ENCODE measurements around the gene MAP3K5. TPM values are rescaled to one million over a fixed set of nuclear protein-coding genes. Genes with fewer than 3 reads are reported as not detected.
A peak's percentile ranks its signal among the peaks of the same experiment; 100 is the strongest.

The MAP3K5 gene
- total RNA-seq, 2 experiments from 2014 or later = 15.0 to 15.1 TPM

GRCh38 chr6:136526196-136526930 lies 265.9 kb downstream of the MAP3K5 start:
- POLR2A ChIA-PET = interaction anchor here (1.3 kb wide), 1 partner anchor 237 kb away, joined by 3 read pairs; the partner anchor contains the start of gene BCLAF1
- H3K4me1 Mint-ChIP-seq (ENCODE audit: low read depth) = peaks cover 11% of the 10 kb centered on the region
- CTCF ChIA-PET = interaction anchor here (0.7 to 2.7 kb wide), 5 partner anchors 21 to 266 kb away, joined by 3 to 12 read pairs (median 6); partner anchors contain the start of genes MAP3K5 and MAP7
- DNase-seq (peak; percentile 65), ATAC-seq (peak; percentile 94)
- no peaks in the 10 kb centered on the region for H3K9me3 Mint-ChIP-seq (ENCODE audit: insufficient read depth)
- H3K4me3 Mint-ChIP-seq = peak overlapping the region; percentile 7
- H3K27me3 Mint-ChIP-seq (ENCODE audit: low read depth) = peaks cover 16% of the 10 kb centered on the region
- H3K36me3 Mint-ChIP-seq (ENCODE audit: low read depth) = no peaks in the 10 kb centered on the region
- no peak overlapping the region for H3K27ac Mint-ChIP-seq

- CTCF ChIA-PET = interaction anchor here (1.0 to 2.7 kb wide), 4 partner anchors 22 to 267 kb away, joined by 6 to 12 read pairs (median 8); partner anchors contain the start of genes MAP3K5 and MAP7
Measured at GRCh38 chr6:136525586-136526195, 266.6 kb downstream of the MAP3K5 start.

DNA sequence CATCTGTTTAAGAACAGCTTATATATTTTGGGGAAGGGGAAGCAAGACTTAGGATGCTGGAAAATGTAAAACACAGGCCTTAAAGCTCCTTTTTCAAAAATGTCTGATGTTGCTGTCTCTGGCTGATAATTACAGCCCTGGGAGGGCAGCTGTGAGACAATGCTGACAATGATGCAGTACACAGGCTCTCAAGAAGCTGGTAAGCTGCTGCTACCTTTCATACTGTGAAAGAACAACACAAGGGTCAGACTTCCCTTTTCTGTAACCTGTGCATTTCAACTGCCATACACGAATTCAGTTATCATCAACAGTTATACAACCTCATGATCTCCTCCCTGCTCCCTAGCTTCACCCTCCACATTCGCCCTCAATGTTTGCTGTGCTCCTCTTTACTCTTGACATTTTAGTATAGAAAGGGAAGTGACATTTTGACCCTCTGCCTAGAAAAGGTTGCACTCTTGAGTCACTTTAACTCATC lies 267.3 kb downstream of the MAP3K5 start:
- CTCF ChIA-PET = interaction anchor here (2.0 to 2.7 kb wide), 2 partner anchors 22 to 24 kb away, joined by 10 to 12 read pairs; partner anchors contain the start of gene MAP7
- POLR2A ChIA-PET = interaction anchor here (1.3 kb wide), 1 partner anchor 235 kb away, joined by 3 read pairs; the partner anchor contains the start of gene BCLAF1
- DNase-seq (no peak), ATAC-seq (no peak)
- no peak overlapping the region for H3K4me3 Mint-ChIP-seq
- H3K4me1 Mint-ChIP-seq (ENCODE audit: low read depth) = peaks cover 11% of the 10 kb centered on the region
- H3K27me3 Mint-ChIP-seq (ENCODE audit: low read depth) = peaks cover 19% of the 10 kb centered on the region
- no peak overlapping the region for H3K27ac Mint-ChIP-seq
- H3K9me3 Mint-ChIP-seq (ENCODE audit: insufficient read depth) = no peaks in the 10 kb centered on the region
- H3K36me3 Mint-ChIP-seq (ENCODE audit: low read depth) = no peaks in the 10 kb centered on the region

More at GRCh38 chr6:136525586-136526195, 266.6 kb downstream of the MAP3K5 start:
- Mint-ChIP-seq H3K4me3 (no peak overlapping the region), H3K9me3 (ENCODE audit: insufficient read depth) (no peaks in the 10 kb centered on the region), H3K27ac (no peak overlapping the region), H3K36me3 (ENCODE audit: low read depth) (no peaks in the 10 kb centered on the region), H3K27me3 (ENCODE audit: low read depth) (peaks cover 15% of the 10 kb centered on the region), H3K4me1 (ENCODE audit: low read depth) (peaks cover 11% of the 10 kb centered on the region)
- POLR2A ChIA-PET = interaction anchor here (1.3 kb wide), 1 partner anchor 236 kb away, joined by 3 read pairs; the partner anchor contains the start of gene BCLAF1
- DNase-seq (no peak), ATAC-seq (no peak)

- H3K36me3 Mint-ChIP-seq (ENCODE audit: low read depth) = no peaks in the 10 kb centered on the region
- H3K4me1 Mint-ChIP-seq (ENCODE audit: low read depth) = peaks cover 11% of the 10 kb centered on the region
- H3K9me3 Mint-ChIP-seq (ENCODE audit: insufficient read depth) = no peaks in the 10 kb centered on the region
- ATAC-seq (no peak), DNase-seq (no peak)
- H3K4me3 Mint-ChIP-seq = no peak overlapping the region
- no peak overlapping the region for H3K27ac Mint-ChIP-seq
- ChIA-PET POLR2A (no interaction called here), CTCF (interaction anchor here (2.7 kb wide), 1 partner anchor 23 kb away, joined by 10 read pairs; no protein-coding TSS in a partner anchor)
- peaks cover 16% of the 10 kb centered on the region for H3K27me3 Mint-ChIP-seq (ENCODE audit: low read depth)
Measured at GRCh38 chr6:136524339-136524935, 267.8 kb downstream of the MAP3K5 start.

- Mint-ChIP-seq H3K4me1 (ENCODE audit: low read depth) (peaks cover 11% of the 10 kb centered on the region), H3K27me3 (ENCODE audit: low read depth) (peaks cover 21% of the 10 kb centered on the region), H3K36me3 (ENCODE audit: low read depth) (no peaks in the 10 kb centered on the region), H3K27ac (no peak overlapping the region), H3K4me3 (no peak overlapping the region), H3K9me3 (ENCODE audit: insufficient read depth) (no peaks in the 10 kb centered on the region)
- ATAC-seq (no peak), DNase-seq (no peak)
- POLR2A ChIA-PET = no interaction called here
- CTCF ChIA-PET = interaction anchor here (0.7 kb wide), 1 partner anchor 14 kb away, joined by 4 read pairs; no protein-coding TSS in a partner anchor
Measured at GRCh38 chr6:136523196-136523595, 269.1 kb downstream of the MAP3K5 start.

- Mint-ChIP-seq H3K36me3 (ENCODE audit: low read depth) (no peaks in the 10 kb centered on the region), H3K4me1 (ENCODE audit: low read depth) (peaks cover 11% of the 10 kb centered on the region), H3K9me3 (ENCODE audit: insufficient read depth) (no peaks in the 10 kb centered on the region), H3K27me3 (ENCODE audit: low read depth) (peaks cover 21% of the 10 kb centered on the region), H3K27ac (no peak overlapping the region), H3K4me3 (no peak overlapping the region)
- DNase-seq = no peak
- CTCF ChIA-PET = no interaction called here
- POLR2A ChIA-PET = no interaction called here
- ATAC-seq = no peak
Measured at GRCh38 chr6:136522636-136523035, 269.6 kb downstream of the MAP3K5 start.

DNA sequence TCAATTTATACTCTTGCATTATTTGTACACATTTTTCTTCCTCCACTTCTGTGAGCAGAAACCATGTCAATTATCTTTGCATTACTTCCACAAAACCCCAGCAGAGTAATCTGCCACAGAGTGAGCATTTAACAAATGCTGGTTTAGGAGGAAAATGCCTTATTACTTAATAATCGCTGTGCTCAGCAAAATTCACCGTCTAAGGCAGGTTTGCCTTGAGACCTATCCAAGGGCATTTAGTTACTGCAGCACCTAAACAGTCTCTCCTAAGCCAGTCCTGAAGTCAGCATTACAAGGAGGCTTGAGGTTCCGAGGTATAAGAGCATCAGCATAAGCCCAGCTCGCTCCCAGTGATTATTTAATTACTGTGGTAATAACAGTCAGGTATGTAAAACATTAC lies 270.4 kb downstream of the MAP3K5 start:
- ATAC-seq (no peak), DNase-seq (no peak)
- Mint-ChIP-seq H3K27ac (no peak overlapping the region), H3K36me3 (ENCODE audit: low read depth) (no peaks in the 10 kb centered on the region), H3K4me1 (ENCODE audit: low read depth) (peaks cover 10% of the 10 kb centered on the region), H3K4me3 (no peak overlapping the region), H3K9me3 (ENCODE audit: insufficient read depth) (no peaks in the 10 kb centered on the region), H3K27me3 (ENCODE audit: low read depth) (peaks cover 19% of the 10 kb centered on the region)
- ChIA-PET POLR2A (no interaction called here), CTCF (no interaction called here)

- Mint-ChIP-seq H3K4me1 (ENCODE audit: low read depth) (peaks cover 5% of the 10 kb centered on the region), H3K27me3 (ENCODE audit: low read depth) (peaks cover 19% of the 10 kb centered on the region), H3K27ac (no peak overlapping the region), H3K36me3 (ENCODE audit: low read depth) (no peaks in the 10 kb centered on the region), H3K9me3 (ENCODE audit: insufficient read depth) (no peaks in the 10 kb centered on the region), H3K4me3 (no peak overlapping the region)
- POLR2A ChIA-PET = no interaction called here
- DNase-seq (no peak), ATAC-seq (no peak)
- CTCF ChIA-PET = no interaction called here
Measured at GRCh38 chr6:136521427-136521826, 270.9 kb downstream of the MAP3K5 start.

GRCh38 chr6:136520517-136520916 lies 271.8 kb downstream of the MAP3K5 start:
- no peaks in the 10 kb centered on the region for H3K4me1 Mint-ChIP-seq (ENCODE audit: low read depth)
- no peaks in the 10 kb centered on the region for H3K36me3 Mint-ChIP-seq (ENCODE audit: low read depth)
- POLR2A ChIA-PET = no interaction called here
- DNase-seq (no peak), ATAC-seq (no peak)
- peaks cover 18% of the 10 kb centered on the region for H3K27me3 Mint-ChIP-seq (ENCODE audit: low read depth)
- no peaks in the 10 kb centered on the region for H3K9me3 Mint-ChIP-seq (ENCODE audit: insufficient read depth)
- CTCF ChIA-PET = no interaction called here
- no peak overlapping the region for H3K4me3 Mint-ChIP-seq
- H3K27ac Mint-ChIP-seq = no peak overlapping the region

DNA sequence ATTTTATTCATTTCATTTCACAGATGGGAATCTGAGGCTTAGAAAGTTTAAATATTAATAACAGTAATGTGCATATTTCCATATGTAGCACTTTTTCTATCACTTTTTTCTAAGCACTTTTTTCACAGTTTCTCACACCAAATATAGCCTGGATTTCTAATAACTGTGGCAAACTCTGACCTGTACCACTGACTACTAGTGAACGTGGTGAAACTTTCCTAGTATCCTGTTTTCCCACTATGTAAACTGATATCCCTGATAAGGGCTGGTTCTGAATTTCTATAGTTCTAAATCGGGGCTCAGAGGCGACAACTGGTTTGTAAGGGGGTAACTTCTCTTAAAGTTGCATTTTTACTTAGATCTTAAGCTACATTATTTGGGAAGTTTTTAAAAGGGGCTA lies 274.7 kb downstream of the MAP3K5 start:
- H3K4me1 Mint-ChIP-seq (ENCODE audit: low read depth) = no peaks in the 10 kb centered on the region

DNA sequence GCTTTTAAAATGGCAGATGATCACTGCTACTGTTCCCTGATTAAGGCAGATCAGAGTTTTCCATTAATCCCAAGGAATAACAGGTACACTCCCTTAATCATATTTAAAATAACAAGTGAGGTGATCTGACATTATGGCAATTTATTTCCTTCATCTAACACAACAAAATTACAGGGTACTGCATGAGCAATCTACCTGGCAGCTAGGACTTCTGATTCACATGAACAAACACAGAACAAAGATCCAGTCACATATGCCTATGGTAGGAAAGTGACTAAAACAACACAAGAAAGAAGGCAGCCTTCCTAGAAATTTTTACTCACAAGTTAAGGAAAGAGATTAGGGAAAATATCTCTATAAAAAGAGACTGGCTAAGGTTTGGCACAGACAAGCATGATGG lies 275.3 kb downstream of the MAP3K5 start:
- H3K27me3 Mint-ChIP-seq (ENCODE audit: low read depth) = peaks cover 22% of the 10 kb centered on the region
- H3K4me1 Mint-ChIP-seq (ENCODE audit: low read depth) = no peaks in the 10 kb centered on the region
- POLR2A ChIA-PET = no interaction called here
- no peak for DNase-seq
- no peak for ATAC-seq
- no peaks in the 10 kb centered on the region for H3K36me3 Mint-ChIP-seq (ENCODE audit: low read depth)
- no peak overlapping the region for H3K4me3 Mint-ChIP-seq
- H3K9me3 Mint-ChIP-seq (ENCODE audit: insufficient read depth) = no peaks in the 10 kb centered on the region
- no peak overlapping the region for H3K27ac Mint-ChIP-seq
- CTCF ChIA-PET = no interaction called here

More for the DNA sequence above, 274.7 kb downstream of the MAP3K5 start:
- no peak for DNase-seq
- no peak overlapping the region for H3K4me3 Mint-ChIP-seq
- no peaks in the 10 kb centered on the region for H3K36me3 Mint-ChIP-seq (ENCODE audit: low read depth)
- POLR2A ChIA-PET = no interaction called here
- H3K27ac Mint-ChIP-seq = no peak overlapping the region
- H3K27me3 Mint-ChIP-seq (ENCODE audit: low read depth) = peaks cover 25% of the 10 kb centered on the region
- ATAC-seq = no peak
- CTCF ChIA-PET = no interaction called here
- H3K9me3 Mint-ChIP-seq (ENCODE audit: insufficient read depth) = no peaks in the 10 kb centered on the region

DNA sequence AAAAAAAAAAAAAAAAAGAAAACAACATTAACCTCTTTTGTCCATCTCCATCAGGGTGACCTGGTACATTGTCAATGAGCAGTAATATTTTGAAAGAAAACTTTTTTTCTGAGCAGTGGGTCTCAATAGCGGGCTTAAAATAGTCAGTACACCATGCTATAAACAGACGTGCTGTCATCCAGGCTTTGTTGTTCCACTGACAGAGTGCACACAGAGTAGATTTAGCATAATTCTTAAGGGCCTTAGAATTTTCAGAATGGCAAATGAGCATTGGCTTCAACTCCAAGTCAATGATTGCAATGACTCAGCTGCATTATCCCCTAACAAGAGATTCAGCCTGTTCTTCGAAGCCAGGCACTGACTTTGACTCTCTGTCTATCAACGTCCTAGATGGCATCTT lies 277.7 kb downstream of the MAP3K5 start:
- no peaks in the 10 kb centered on the region for H3K9me3 Mint-ChIP-seq (ENCODE audit: insufficient read depth)
- CTCF ChIA-PET = no interaction called here
- peaks cover 18% of the 10 kb centered on the region for H3K27me3 Mint-ChIP-seq (ENCODE audit: low read depth)

More for the DNA sequence above, 277.7 kb downstream of the MAP3K5 start:
- H3K36me3 Mint-ChIP-seq (ENCODE audit: low read depth) = no peaks in the 10 kb centered on the region
- no peak overlapping the region for H3K27ac Mint-ChIP-seq
- DNase-seq (no peak), ATAC-seq (no peak)
- H3K4me1 Mint-ChIP-seq (ENCODE audit: low read depth) = peaks cover 2% of the 10 kb centered on the region
- no peak overlapping the region for H3K4me3 Mint-ChIP-seq
- POLR2A ChIA-PET = no interaction called here
